CD4-positive, alpha-beta T cell (primary cell): ENCODE data around the gene RASA2. TPM values are rescaled to one million over a fixed set of nuclear protein-coding genes. Genes with fewer than 3 reads are reported as not detected.

Experiments
- ATAC-seq: fragments of 200-7000 bp; cut with Tn5 transposase; one replicate; pipeline ENCODE4 v1.10.0; 2022; ENCODE audit warnings: mild to moderate bottlenecking; ENCODE audit not compliant: poor library complexity
- CTCF ChIA-PET: fragments of 350-600 bp; sonication (Branson Sonifier 250); formaldehyde crosslinking; loops from one replicate; lab custom pipeline; 2021; ENCODE audit warnings: antibody characterized with exemption, inconsistent platforms; lab: Charles Lee
- POLR2A ChIA-PET: fragments of 350-600 bp; sonication (Branson Sonifier 250); formaldehyde crosslinking; loops from one replicate; lab custom pipeline; 2021; ENCODE audit warnings: antibody characterized with exemption, inconsistent platforms; lab: Charles Lee
- DNase-seq, 14 experiments: peaks; one replicate each; pipeline ENCODE4 v3.0.0-alpha.2; 2013 to 2020; ENCODE audit warnings: mixed read lengths in 2 of 14
- H3K27ac ChIP-seq, 2 donors: one replicate each; pipeline versions ENCODE4 v1.5.1 to v1.7.0; 2013; ENCODE audit warnings: low read length in 2 of 2, low read depth in 1 of 2, mild to moderate bottlenecking in 1 of 2
- H3K27me3 ChIP-seq, 2 experiments: 1 replicate in 1 of 2; 2 replicates in 1 of 2; pipeline versions ENCODE4 v1.6.1 to v1.7.0; 2013; ENCODE audit warnings: low read length in 2 of 2, control low read depth in 1 of 2, mild to moderate bottlenecking in 1 of 2, moderate library complexity in 1 of 2; ENCODE audit not compliant: insufficient read depth in 2 of 2, control insufficient read depth in 1 of 2
- H3K36me3 ChIP-seq: one replicate; pipeline ENCODE4 v1.6.1; 2013; ENCODE audit warnings: low read length, control low read depth; ENCODE audit not compliant: insufficient read depth
- H3K4me1 ChIP-seq: one replicate; pipeline ENCODE4 v1.6.1; 2013; ENCODE audit warnings: low read length, control low read depth; ENCODE audit not compliant: insufficient read depth
- H3K4me3 ChIP-seq: one replicate; pipeline ENCODE4 v1.5.1; 2013; ENCODE audit warnings: mild to moderate bottlenecking, low read length, moderate library complexity
- H3K9me3 ChIP-seq, 2 experiments: 1 replicate in 1 of 2; 2 replicates in 1 of 2; pipeline versions ENCODE4 v1.6.1 to v1.7.0; 2013; ENCODE audit warnings: low read length in 2 of 2, mild to moderate bottlenecking in 2 of 2, control low read depth in 1 of 2, moderate library complexity in 1 of 2; ENCODE audit not compliant: control insufficient read depth in 1 of 2, insufficient read depth in 1 of 2
- H3K27ac Mint-ChIP-seq: one replicate; pipeline ENCODE4 v1.8.0; 2020; ENCODE audit warnings: mixed read lengths
- H3K27me3 Mint-ChIP-seq: one replicate; pipeline ENCODE4 v1.8.0; 2021; ENCODE audit warnings: mixed read lengths
- H3K36me3 Mint-ChIP-seq: one replicate; pipeline ENCODE4 v1.8.0; 2021; ENCODE audit warnings: low read depth, mixed read lengths
- H3K4me1 Mint-ChIP-seq: one replicate; pipeline ENCODE4 v1.8.0; 2021; ENCODE audit warnings: low read depth, mixed read lengths
- H3K4me3 Mint-ChIP-seq: one replicate; pipeline ENCODE4 v1.8.0; 2020; ENCODE audit warnings: mild to moderate bottlenecking, mixed read lengths
- H3K9me3 Mint-ChIP-seq: one replicate; pipeline ENCODE4 v1.8.0; 2020; ENCODE audit warnings: mixed read lengths
- CTCF ChIP-seq: fragments of 200-600 bp; IDR thresholded peaks from one replicate; pipeline ENCODE4 v1.8.0; 2022; ENCODE audit warnings: antibody characterized with exemption, mild to moderate bottlenecking
- intact Hi-C, 2 experiments: fragments of 100-400 bp; cut with DNase I in 1 of 2; cut with micrococcal nuclease in 1 of 2; formaldehyde crosslinking; loops; one replicate each; pipeline versions ENCODE4 v1.15.1 to v1.9.0; 2023 to 2025; cut with DNase I, micrococcal nuclease
- total RNA-seq, 174 experiments: library from RNA in 2 of 174; stranded (reverse) in 2 of 174; gene quantifications; one replicate each; pipeline ENCODE4 v1.2.3 and lab custom pipeline; 2021 to 2026

RASA2 gene
- total RNA-seq, 2 experiments from 2014 or later, result 96.1 to 96.4 TPM

- Mint-ChIP-seq H3K4me3 (no peak overlapping the region), H3K27ac (peak overlapping the region; percentile 54), H3K36me3 (peaks cover 97% of the 10 kb centered on the region), H3K27me3 (no peaks in the 10 kb centered on the region), H3K4me1 (peaks cover 75% of the 10 kb centered on the region), H3K9me3 (no peaks in the 10 kb centered on the region)
- Histone ChIP-seq H3K27ac (no peak overlapping the region), H3K27me3 (no peaks in the 10 kb centered on the region), H3K4me3 (no peak overlapping the region), H3K9me3 (peaks cover 4% of the 10 kb centered on the region in 2 experiments), H3K4me1 (peaks cover 13% of the 10 kb centered on the region), H3K36me3 (peaks cover 57% of the 10 kb centered on the region)
- POLR2A ChIA-PET, result interaction anchor here (0.8 to 2.3 kb wide), 6 partner anchors 11 to 47 kb away, joined by 3 to 20 read pairs (median 6); partner anchors contain the start of gene RASA2
- ATAC-seq, result no peak
- TF ChIP-seq CTCF, result no peak
- intact Hi-C loops, result no loop called here
- CTCF ChIA-PET, result interaction anchor here (0.9 to 2.0 kb wide), 4 partner anchors 10 to 54 kb away, joined by 3 to 7 read pairs (median 6); no protein-coding TSS in a partner anchor
- no peak for DNase-seq
Measured at GRCh38 chr3:141514382-141514781, 27.6 kb downstream of the RASA2 start.

GRCh38 chr3:141519587-141519986, 32.8 kb downstream of the RASA2 start:
- Mint-ChIP-seq H3K9me3 (no peaks in the 10 kb centered on the region), H3K27me3 (no peaks in the 10 kb centered on the region), H3K4me3 (peak overlapping the region; percentile 48), H3K4me1 (peaks cover 71% of the 10 kb centered on the region), H3K27ac (peak overlapping the region; percentile 72), H3K36me3 (peaks cover 97% of the 10 kb centered on the region)
- no peak overlapping the region for H3K4me3 ChIP-seq
- peaks cover 4% of the 10 kb centered on the region in 2 experiments for H3K9me3 ChIP-seq
- POLR2A ChIA-PET, result interaction anchor here (0.6 to 1.0 kb wide), 2 partner anchors 29 to 32 kb away, joined by 3 to 10 read pairs; no protein-coding TSS in a partner anchor
- TF ChIP-seq CTCF, result no peak
- peaks cover 12% of the 10 kb centered on the region for H3K4me1 ChIP-seq
- H3K36me3 ChIP-seq, result peaks cover 68% of the 10 kb centered on the region
- no peak for ATAC-seq
- H3K27me3 ChIP-seq, result no peaks in the 10 kb centered on the region
- DNase-seq, result no peak
- no peak overlapping the region for H3K27ac ChIP-seq
- intact Hi-C loops, result no loop called here
- CTCF ChIA-PET, result interaction anchor here (0.6 kb wide), 1 partner anchor 46 kb away, joined by 3 read pairs; no protein-coding TSS in a partner anchor

- POLR2A ChIA-PET, result interaction anchor here (0.7 to 1.3 kb wide), 3 partner anchors 9 to 34 kb away, joined by 3 to 6 read pairs (median 4); partner anchors contain the start of gene RASA2
- no peak overlapping the region for H3K27ac ChIP-seq
Measured at GRCh38 chr3:141521781-141522180, 35.0 kb downstream of the RASA2 start.

More at GRCh38 chr3:141521781-141522180, 35.0 kb downstream of the RASA2 start:
- peaks cover 27% of the 10 kb centered on the region for H3K4me1 ChIP-seq
- intact Hi-C loops, result loop anchor here in 1 of 2 experiments (2.0 kb wide), 1 partner anchor 13 kb away; no protein-coding TSS in a partner anchor
- no peak overlapping the region for H3K4me3 Mint-ChIP-seq
- TF ChIP-seq CTCF, result no peak
- peaks cover 3 to 4% of the 10 kb centered on the region in 2 experiments for H3K9me3 ChIP-seq
- no peaks in the 10 kb centered on the region for H3K9me3 Mint-ChIP-seq
- H3K27me3 ChIP-seq, result no peaks in the 10 kb centered on the region
- H3K27me3 Mint-ChIP-seq, result no peaks in the 10 kb centered on the region
- peaks cover 81% of the 10 kb centered on the region for H3K4me1 Mint-ChIP-seq
- peak overlapping the region; percentile 64 for H3K27ac Mint-ChIP-seq
- H3K4me3 ChIP-seq, result no peak overlapping the region
- H3K36me3 ChIP-seq, result peaks cover 55% of the 10 kb centered on the region
- CTCF ChIA-PET, result no interaction called here
- H3K36me3 Mint-ChIP-seq, result peaks cover 94% of the 10 kb centered on the region
- ATAC-seq, result no peak
- no peak for DNase-seq
